ENCODE data around the gene NPTN. TPM values are rescaled to one million over a fixed set of nuclear protein-coding genes. Genes with fewer than 3 reads are reported as not detected.

NPTN gene
- total and polyA plus RNA-seq, 2 of the 13 experiments (the other 11 are each of a cell fraction or from before 2014, with no cell fraction given): 78.0 to 110 TPM

- TF ChIP-seq BCL3 (CRISPR knock-in tag; IDR thresholded peaks at IDR 0.05) (no peak; the same call in 1 of the 2 replicates), ZNF235 (CRISPR knock-in tag; IDR thresholded peaks at IDR 0.05; ENCODE audit: borderline replicate concordance) (peak; percentile 55; the same call in 1 of the 2 replicates), FLYWCH1 (CRISPR knock-in tag; IDR thresholded peaks at IDR 0.05) (no peak), HDAC2 (CRISPR knock-in tag; IDR thresholded peaks at IDR 0.05) (peak; percentile 63; the same call in 1 of the 2 replicates), STAT5B (CRISPR knock-in tag; IDR thresholded peaks at IDR 0.05) (no peak), ZNF574 (CRISPR knock-in tag; IDR thresholded peaks at IDR 0.05) (peak; percentile 68), ZNF629 (CRISPR knock-in tag; conservative IDR thresholded peaks at IDR 0.05) (no peak; the same call in 1 of the 2 replicates), THAP9 (CRISPR knock-in tag; IDR thresholded peaks at IDR 0.05; ENCODE audit: borderline replicate concordance) (peak; percentile 33; the same call in 1 of the 2 replicates), ASH2L (IDR thresholded peaks at IDR 0.05; ENCODE audit: insufficient read length, low read depth, low read length) (peak; percentile 21), HDAC6 (IDR thresholded peaks at IDR 0.05; ENCODE audit: low read depth, low read length) (no peak), ZNF619 (CRISPR knock-in tag; IDR thresholded peaks at IDR 0.05) (0 out of 2 replicates have a peak, but pooled peaks have one; percentile 50), IRX3 (CRISPR knock-in tag; IDR thresholded peaks at IDR 0.05; ENCODE audit: borderline replicate concordance, low read depth) (peak; percentile 81; the same call in 1 of the 2 replicates), ATRX (CRISPR knock-in tag; IDR thresholded peaks at IDR 0.05; ENCODE audit: borderline replicate concordance) (no peak), ZNF678 (CRISPR knock-in tag; IDR thresholded peaks at IDR 0.05) (no peak), ZZZ3 (CRISPR knock-in tag; IDR thresholded peaks at IDR 0.05; ENCODE audit: borderline replicate concordance) (no peak; the same call in 1 of the 2 replicates), HINFP (CRISPR knock-in tag; IDR thresholded peaks at IDR 0.05; ENCODE audit: low read depth) (peak; percentile 72; the same call in 1 of the 2 replicates), ZNF264 (CRISPR knock-in tag; IDR thresholded peaks at IDR 0.05) (no peak), RARA (CRISPR knock-in tag; IDR thresholded peaks at IDR 0.05) (no peak)
Measured at GRCh38 chr15:73633111-73633990, at the start of gene NPTN (continued).

Measured in HepG2 (cell line).